Activated T-helper 17 cell treated with anti-CD3 and anti-CD28 coated beads, Interleukin-2, amount 50 U/mL, for 72 hours (primary cell): ENCODE results near the gene ZBTB8OS. TPM values are rescaled to one million over a fixed set of nuclear protein-coding genes. Genes with fewer than 3 reads are reported as not detected.
"Not testable (repeated sequence)": the region's sequence is repeated elsewhere in the genome, so short reads cannot be mapped to it uniquely, and the experiment has no call there.

Source experiments
- ATAC-seq: fragments of 150-1000 bp; cut with Tn5 transposase; replicated peaks from 2 replicates; pipeline ENCODE4 v1.10.0; 2021; ENCODE audit warnings: mild to moderate bottlenecking, moderate library complexity
- H3K27ac Mint-ChIP-seq: one replicate; pipeline ENCODE4 v1.8.0; 2022; ENCODE audit warnings: mixed read lengths
- H3K27me3 Mint-ChIP-seq: one replicate; pipeline ENCODE4 v1.8.0; 2022; ENCODE audit warnings: mixed read lengths
- H3K36me3 Mint-ChIP-seq: one replicate; pipeline ENCODE4 v1.8.0; 2022; ENCODE audit warnings: low read depth, mild to moderate bottlenecking, mixed read lengths
- H3K4me1 Mint-ChIP-seq: one replicate; pipeline ENCODE4 v1.8.0; 2022; ENCODE audit warnings: mixed read lengths
- H3K4me3 Mint-ChIP-seq: one replicate; pipeline ENCODE4 v1.8.0; 2022; ENCODE audit warnings: mild to moderate bottlenecking, mixed read lengths
- H3K9me3 Mint-ChIP-seq: one replicate; pipeline ENCODE4 v1.8.0; 2022; ENCODE audit warnings: mixed read lengths
- total RNA-seq, 2 donors: library from RNA; stranded (reverse); gene quantifications; one replicate each; pipeline ENCODE4 v1.2.3, GENCODE V29; 2022

Gene ZBTB8OS
- total RNA-seq, 2 donors from 2014 or later, result 52.9 to 68.0 TPM

GRCh38 chr1:32666901-32667566 lies 16.7 kb upstream of the ZBTB8OS start:
- peaks cover 100% of the 10 kb centered on the region for H3K36me3 Mint-ChIP-seq
- peaks cover 3% of the 10 kb centered on the region for H3K4me1 Mint-ChIP-seq
- H3K27ac Mint-ChIP-seq, result no peak overlapping the region
- no peak for ATAC-seq
- H3K4me3 Mint-ChIP-seq, result no peak overlapping the region
- no peaks in the 10 kb centered on the region for H3K27me3 Mint-ChIP-seq
- H3K9me3 Mint-ChIP-seq, result no peaks in the 10 kb centered on the region

- Mint-ChIP-seq H3K4me3 (no peak overlapping the region), H3K4me1 (peaks cover 2% of the 10 kb centered on the region), H3K36me3 (peaks cover 100% of the 10 kb centered on the region), H3K9me3 (no peaks in the 10 kb centered on the region), H3K27ac (no peak overlapping the region), H3K27me3 (no peaks in the 10 kb centered on the region)
- no peak for ATAC-seq
Measured at GRCh38 chr1:32665915-32666314, 15.6 kb upstream of the ZBTB8OS start.

GRCh38 chr1:32659581-32659980 lies 9.2 kb upstream of the ZBTB8OS start:
- H3K36me3 Mint-ChIP-seq, result peaks cover 99% of the 10 kb centered on the region
- H3K9me3 Mint-ChIP-seq, result no peaks in the 10 kb centered on the region
- H3K4me1 Mint-ChIP-seq, result peaks cover 14% of the 10 kb centered on the region
- H3K27me3 Mint-ChIP-seq, result no peaks in the 10 kb centered on the region
- H3K4me3 Mint-ChIP-seq, result no peak overlapping the region
- H3K27ac Mint-ChIP-seq, result no peak overlapping the region
- no peak for ATAC-seq

- no peak for ATAC-seq
- peaks cover 30% of the 10 kb centered on the region for H3K4me1 Mint-ChIP-seq
Measured at GRCh38 chr1:32652244-32652962, 2.1 kb upstream of the ZBTB8OS start.

GRCh38 chr1:32651461-32652073 lies 1.2 kb upstream of the ZBTB8OS start:
- peak; percentile 3 for ATAC-seq
- H3K27ac Mint-ChIP-seq, result peak overlapping the region; percentile 100
- H3K4me1 Mint-ChIP-seq, result peaks cover 26% of the 10 kb centered on the region
- no peaks in the 10 kb centered on the region for H3K9me3 Mint-ChIP-seq
- peak overlapping the region; percentile 99 for H3K4me3 Mint-ChIP-seq
- no peaks in the 10 kb centered on the region for H3K27me3 Mint-ChIP-seq
- H3K36me3 Mint-ChIP-seq, result peaks cover 92% of the 10 kb centered on the region

More at GRCh38 chr1:32652244-32652962, 2.1 kb upstream of the ZBTB8OS start:
- peak overlapping the region; percentile 99 for H3K4me3 Mint-ChIP-seq
- peak overlapping the region; percentile 100 for H3K27ac Mint-ChIP-seq
- H3K27me3 Mint-ChIP-seq, result no peaks in the 10 kb centered on the region
- H3K9me3 Mint-ChIP-seq, result no peaks in the 10 kb centered on the region
- peaks cover 96% of the 10 kb centered on the region for H3K36me3 Mint-ChIP-seq

GRCh38 chr1:32650752-32651460 lies 556 bp upstream of the ZBTB8OS start, which contains the start of gene RBBP4:
RBBP4 (plus strand) TSS chr1:32651208; CDS start chr1:32651307, 99 bp downstream.
- Mint-ChIP-seq H3K4me3 (peak within 1 kb of the TSS; percentile 99), H3K9me3 (no peaks in the 10 kb centered on the region), H3K36me3 (peaks cover 87% of the 10 kb centered on the region), H3K27me3 (no peaks in the 10 kb centered on the region), H3K27ac (peak within 1 kb of the TSS; percentile 100), H3K4me1 (peaks cover 26% of the 10 kb centered on the region)
- peak; percentile 89 for ATAC-seq

GRCh38 chr1:32647308-32648134 lies 2.8 kb downstream of the ZBTB8OS start:
- peak overlapping the region; percentile 83 for H3K27ac Mint-ChIP-seq
- no peaks in the 10 kb centered on the region for H3K27me3 Mint-ChIP-seq
- no peaks in the 10 kb centered on the region for H3K9me3 Mint-ChIP-seq
- peaks cover 67% of the 10 kb centered on the region for H3K36me3 Mint-ChIP-seq
- peak overlapping the region; percentile 99 for H3K4me3 Mint-ChIP-seq
- ATAC-seq, result no peak
- H3K4me1 Mint-ChIP-seq, result peaks cover 11% of the 10 kb centered on the region

- peaks cover 11% of the 10 kb centered on the region for H3K4me1 Mint-ChIP-seq
- H3K9me3 Mint-ChIP-seq, result no peaks in the 10 kb centered on the region
- no peak for ATAC-seq
- H3K36me3 Mint-ChIP-seq, result peaks cover 57% of the 10 kb centered on the region
- no peaks in the 10 kb centered on the region for H3K27me3 Mint-ChIP-seq
- H3K27ac Mint-ChIP-seq, result no peak overlapping the region
- H3K4me3 Mint-ChIP-seq, result no peak overlapping the region
Measured at GRCh38 chr1:32644426-32644825, 5.9 kb downstream of the ZBTB8OS start.

GRCh38 chr1:32642292-32642827 lies 8.0 kb downstream of the ZBTB8OS start:
- not testable (repeated sequence) for H3K27ac Mint-ChIP-seq, H3K4me1 Mint-ChIP-seq, H3K9me3 Mint-ChIP-seq, ATAC-seq, H3K27me3 Mint-ChIP-seq, H3K4me3 Mint-ChIP-seq
- H3K36me3 Mint-ChIP-seq, result peaks cover 53% of the 10 kb centered on the region

GRCh38 chr1:32639489-32640075 lies 10.8 kb downstream of the ZBTB8OS start:
- Mint-ChIP-seq H3K27ac (no peak overlapping the region), H3K4me3 (no peak overlapping the region), H3K27me3 (no peaks in the 10 kb centered on the region), H3K4me1 (peaks cover 12% of the 10 kb centered on the region), H3K36me3 (peaks cover 66% of the 10 kb centered on the region), H3K9me3 (no peaks in the 10 kb centered on the region)
- ATAC-seq, result no peak

GRCh38 chr1:32636914-32637645 lies 13.3 kb downstream of the ZBTB8OS start:
- Mint-ChIP-seq H3K27me3 (no peaks in the 10 kb centered on the region), H3K27ac (no peak overlapping the region), H3K36me3 (peaks cover 81% of the 10 kb centered on the region), H3K4me3 (no peak overlapping the region), H3K4me1 (peaks cover 17% of the 10 kb centered on the region), H3K9me3 (no peaks in the 10 kb centered on the region)
- ATAC-seq, result no peak

- H3K9me3 Mint-ChIP-seq, result no peaks in the 10 kb centered on the region
- no peak overlapping the region for H3K4me3 Mint-ChIP-seq
- peaks cover 17% of the 10 kb centered on the region for H3K4me1 Mint-ChIP-seq
- H3K36me3 Mint-ChIP-seq, result peaks cover 89% of the 10 kb centered on the region
- H3K27ac Mint-ChIP-seq, result no peak overlapping the region
- ATAC-seq, result no peak
- no peaks in the 10 kb centered on the region for H3K27me3 Mint-ChIP-seq
Measured at GRCh38 chr1:32635508-32636277, 14.7 kb downstream of the ZBTB8OS start.
